Measurements from ENCODE around the gene TMEM222.

GRCh38 chr1:27366411-27367159 lies 44.6 kb downstream of the TMEM222 start, which contains the start of gene MAP3K6:
- TF ChIP-seq EZH2phosphoT487 (IDR thresholded peaks at IDR 0.05; ENCODE audit: low read length): no peak
- peak; percentile 43 for TF ChIP-seq CTCF (IDR thresholded peaks at IDR 0.05; ENCODE audit: low read length)
- no peak for TF ChIP-seq EZH2 (optimal IDR thresholded peaks at IDR 0.05; ENCODE audit: low read depth, low read length)

All from MM.1S (cell line).